Measurements from ENCODE around the gene USP10.

The USP10 gene

GRCh38 chr16:84712801-84713775 lies 13.3 kb downstream of the USP10 start:
- TF ChIP-seq CTCF (conservative IDR thresholded peaks at IDR 0.05; ENCODE audit: low read depth, low read length): no peak
- no peak for DNase-seq (ENCODE audit: low read depth)

GRCh38 chr16:84714028-84714427 lies 14.2 kb downstream of the USP10 start:
- no peak overlapping the region for H3K4me3 ChIP-seq (ENCODE audit: low read depth, low read length)
- no peak for TF ChIP-seq CTCF (conservative IDR thresholded peaks at IDR 0.05; ENCODE audit: low read depth, low read length)
- DNase-seq (ENCODE audit: low read depth): no peak

More at GRCh38 chr16:84712801-84713775, 13.3 kb downstream of the USP10 start:
- no peak overlapping the region for H3K4me3 ChIP-seq (ENCODE audit: low read depth, low read length)

- no peak for TF ChIP-seq CTCF (conservative IDR thresholded peaks at IDR 0.05; ENCODE audit: low read depth, low read length)
Measured at GRCh38 chr16:84715424-84715823, 15.6 kb downstream of the USP10 start.

GRCh38 chr16:84715854-84716253 lies 16.1 kb downstream of the USP10 start:
- H3K4me3 ChIP-seq (ENCODE audit: low read depth, low read length): no peak overlapping the region
- TF ChIP-seq CTCF (conservative IDR thresholded peaks at IDR 0.05; ENCODE audit: low read depth, low read length): no peak
- no peak for DNase-seq (ENCODE audit: low read depth)

More at GRCh38 chr16:84715424-84715823, 15.6 kb downstream of the USP10 start:
- no peak overlapping the region for H3K4me3 ChIP-seq (ENCODE audit: low read depth, low read length)
- DNase-seq (ENCODE audit: low read depth): no peak

- no peak overlapping the region for H3K4me3 ChIP-seq (ENCODE audit: low read depth, low read length)
- DNase-seq (ENCODE audit: low read depth): no peak
- no peak for TF ChIP-seq CTCF (conservative IDR thresholded peaks at IDR 0.05; ENCODE audit: low read depth, low read length)
Measured at GRCh38 chr16:84716740-84717139, 16.9 kb downstream of the USP10 start.

- no peak for DNase-seq (ENCODE audit: low read depth)
- TF ChIP-seq CTCF (conservative IDR thresholded peaks at IDR 0.05; ENCODE audit: low read depth, low read length): no peak
- H3K4me3 ChIP-seq (ENCODE audit: low read depth, low read length): no peak overlapping the region
Measured at GRCh38 chr16:84717484-84717883, 17.7 kb downstream of the USP10 start.

Measured in choroid plexus epithelial cell (primary cell).